D721Med (cell line): Measurements from ENCODE around the gene MXI1.

Experiments
- DNase-seq: peaks from one replicate; pipeline ENCODE4 v3.0.0; 2011; ENCODE audit warnings: low spot score; ENCODE audit not compliant: insufficient read length
- FAIRE-seq: peaks from 2 replicates; lab custom pipeline; 2011; peaks lifted over from hg19 to GRCh38; lab: Jason Lieb, UNC
- CTCF ChIP-seq: IDR thresholded peaks from 2 replicates; pipeline ENCODE4 v1.5.1; 2012; ENCODE audit warnings: mild to moderate bottlenecking, control low read depth; ENCODE audit not compliant: insufficient read depth; ENCODE audit errors: missing control alignments

MXI1 gene

GRCh38 chr10:110171032-110171431 lies 36.4 kb upstream of the MXI1 start:
- TF ChIP-seq CTCF, result no peak
- no peak for FAIRE-seq
- no peak for DNase-seq

- FAIRE-seq, result no peak
- TF ChIP-seq CTCF, result no peak
- DNase-seq, result no peak
Observed at GRCh38 chr10:110172155-110172554, 35.2 kb upstream of the MXI1 start.

GRCh38 chr10:110174201-110174600 lies 33.2 kb upstream of the MXI1 start:
- no peak for DNase-seq
- no peak for FAIRE-seq

GRCh38 chr10:110174816-110175215 lies 32.6 kb upstream of the MXI1 start:
- FAIRE-seq (no peak), DNase-seq (no peak)
- no peak for TF ChIP-seq CTCF

More at GRCh38 chr10:110174201-110174600, 33.2 kb upstream of the MXI1 start:
- no peak for TF ChIP-seq CTCF

GRCh38 chr10:110175406-110175805 lies 32.0 kb upstream of the MXI1 start:
- no peak for FAIRE-seq
- DNase-seq, result no peak
- no peak for TF ChIP-seq CTCF

GRCh38 chr10:110176141-110177030 lies 31.0 kb upstream of the MXI1 start:
- FAIRE-seq, result no peak
- no peak for TF ChIP-seq CTCF
- DNase-seq, result no peak

GRCh38 chr10:110179220-110179619 lies 28.2 kb upstream of the MXI1 start:
- no peak for TF ChIP-seq CTCF
- DNase-seq (no peak), FAIRE-seq (no peak)
